HL-60 (cell line): ENCODE measurements around the gene SMARCB1.

Experiments used
- GABPA ChIP-seq: IDR thresholded peaks from 2 replicates; pipeline ENCODE4 v1.6.1; 2012; ENCODE audit warnings: low read depth
- POLR2AphosphoS5 ChIP-seq: IDR thresholded peaks from 2 replicates; pipeline ENCODE4 v1.6.1; 2012; ENCODE audit warnings: low read depth
- SPI1 ChIP-seq: IDR thresholded peaks from 2 replicates; pipeline ENCODE4 v1.6.1; 2012; ENCODE audit warnings: low read depth, mild to moderate bottlenecking, borderline replicate concordance
- TF ChIP-seq, protein P1 (sequence below): IDR thresholded peaks from one replicate; pipeline ENCODE4 v1.5.1; 2011; ENCODE audit warnings: low read length, control low read depth, inconsistent platforms; ENCODE audit not compliant: insufficient read depth
- TF ChIP-seq, protein P2 (sequence below): IDR thresholded peaks from 2 replicates; pipeline ENCODE4 v1.6.1; 2012; ENCODE audit warnings: low read depth; ENCODE audit not compliant: insufficient replicate concordance

DNA sequence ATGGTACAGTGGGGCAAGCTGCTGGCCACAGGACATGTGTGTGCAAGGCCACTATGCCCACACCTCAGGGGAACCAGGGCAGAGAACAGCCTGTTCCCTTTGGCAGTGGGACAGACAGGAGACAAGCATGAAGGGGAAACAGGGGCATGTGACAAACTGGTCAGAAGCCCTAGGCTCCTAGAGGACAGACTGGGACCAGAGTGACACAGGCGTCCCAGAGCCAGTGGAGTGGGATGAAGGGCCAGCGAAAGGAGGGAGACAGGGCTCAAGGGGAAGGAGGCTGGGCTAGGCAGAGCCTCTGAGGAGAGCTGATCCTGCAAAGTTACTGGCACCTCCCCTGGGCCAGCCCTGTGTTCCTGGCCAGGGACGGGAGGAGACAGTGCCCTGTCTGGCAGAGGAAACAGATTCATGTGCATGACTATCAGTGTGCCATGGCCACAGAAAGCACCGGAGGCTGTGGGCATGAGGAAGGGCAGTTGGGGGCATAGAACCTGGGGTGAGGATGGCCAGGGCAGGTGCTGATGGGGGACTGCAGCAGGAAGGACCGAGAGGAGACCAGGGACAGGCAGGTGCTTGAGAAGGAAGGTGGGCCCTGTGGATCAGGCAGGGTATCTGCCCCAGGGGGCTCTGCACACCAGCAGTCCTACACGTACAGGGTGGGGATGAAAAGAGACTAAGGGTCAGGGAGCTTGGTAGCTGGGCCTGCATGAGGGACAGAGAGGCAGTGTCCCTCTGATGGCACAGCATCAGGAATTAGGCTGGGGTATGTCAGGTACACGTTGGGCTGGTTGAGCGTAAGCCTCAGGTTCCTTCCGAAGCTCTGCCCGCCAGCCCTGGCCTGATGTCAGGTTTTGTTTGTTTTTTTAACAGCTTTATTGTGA is 42.3 kb downstream of the SMARCB1 start:
- TF ChIP-seq, protein P1, sequence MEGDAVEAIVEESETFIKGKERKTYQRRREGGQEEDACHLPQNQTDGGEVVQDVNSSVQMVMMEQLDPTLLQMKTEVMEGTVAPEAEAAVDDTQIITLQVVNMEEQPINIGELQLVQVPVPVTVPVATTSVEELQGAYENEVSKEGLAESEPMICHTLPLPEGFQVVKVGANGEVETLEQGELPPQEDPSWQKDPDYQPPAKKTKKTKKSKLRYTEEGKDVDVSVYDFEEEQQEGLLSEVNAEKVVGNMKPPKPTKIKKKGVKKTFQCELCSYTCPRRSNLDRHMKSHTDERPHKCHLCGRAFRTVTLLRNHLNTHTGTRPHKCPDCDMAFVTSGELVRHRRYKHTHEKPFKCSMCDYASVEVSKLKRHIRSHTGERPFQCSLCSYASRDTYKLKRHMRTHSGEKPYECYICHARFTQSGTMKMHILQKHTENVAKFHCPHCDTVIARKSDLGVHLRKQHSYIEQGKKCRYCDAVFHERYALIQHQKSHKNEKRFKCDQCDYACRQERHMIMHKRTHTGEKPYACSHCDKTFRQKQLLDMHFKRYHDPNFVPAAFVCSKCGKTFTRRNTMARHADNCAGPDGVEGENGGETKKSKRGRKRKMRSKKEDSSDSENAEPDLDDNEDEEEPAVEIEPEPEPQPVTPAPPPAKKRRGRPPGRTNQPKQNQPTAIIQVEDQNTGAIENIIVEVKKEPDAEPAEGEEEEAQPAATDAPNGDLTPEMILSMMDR = no peak
- TF ChIP-seq, protein P2, sequence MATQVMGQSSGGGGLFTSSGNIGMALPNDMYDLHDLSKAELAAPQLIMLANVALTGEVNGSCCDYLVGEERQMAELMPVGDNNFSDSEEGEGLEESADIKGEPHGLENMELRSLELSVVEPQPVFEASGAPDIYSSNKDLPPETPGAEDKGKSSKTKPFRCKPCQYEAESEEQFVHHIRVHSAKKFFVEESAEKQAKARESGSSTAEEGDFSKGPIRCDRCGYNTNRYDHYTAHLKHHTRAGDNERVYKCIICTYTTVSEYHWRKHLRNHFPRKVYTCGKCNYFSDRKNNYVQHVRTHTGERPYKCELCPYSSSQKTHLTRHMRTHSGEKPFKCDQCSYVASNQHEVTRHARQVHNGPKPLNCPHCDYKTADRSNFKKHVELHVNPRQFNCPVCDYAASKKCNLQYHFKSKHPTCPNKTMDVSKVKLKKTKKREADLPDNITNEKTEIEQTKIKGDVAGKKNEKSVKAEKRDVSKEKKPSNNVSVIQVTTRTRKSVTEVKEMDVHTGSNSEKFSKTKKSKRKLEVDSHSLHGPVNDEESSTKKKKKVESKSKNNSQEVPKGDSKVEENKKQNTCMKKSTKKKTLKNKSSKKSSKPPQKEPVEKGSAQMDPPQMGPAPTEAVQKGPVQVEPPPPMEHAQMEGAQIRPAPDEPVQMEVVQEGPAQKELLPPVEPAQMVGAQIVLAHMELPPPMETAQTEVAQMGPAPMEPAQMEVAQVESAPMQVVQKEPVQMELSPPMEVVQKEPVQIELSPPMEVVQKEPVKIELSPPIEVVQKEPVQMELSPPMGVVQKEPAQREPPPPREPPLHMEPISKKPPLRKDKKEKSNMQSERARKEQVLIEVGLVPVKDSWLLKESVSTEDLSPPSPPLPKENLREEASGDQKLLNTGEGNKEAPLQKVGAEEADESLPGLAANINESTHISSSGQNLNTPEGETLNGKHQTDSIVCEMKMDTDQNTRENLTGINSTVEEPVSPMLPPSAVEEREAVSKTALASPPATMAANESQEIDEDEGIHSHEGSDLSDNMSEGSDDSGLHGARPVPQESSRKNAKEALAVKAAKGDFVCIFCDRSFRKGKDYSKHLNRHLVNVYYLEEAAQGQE = no peak
- TF ChIP-seq POLR2AphosphoS5 = no peak
- no peak for TF ChIP-seq GABPA
- no peak for TF ChIP-seq SPI1
